SU-DHL-6 (cell line): ENCODE data around the gene ZFP36.

Experiments
- EZH2phosphoT487 ChIP-seq: fragments of 200-600 bp; sonication (generic), shearing (Covaris generic); conservative IDR thresholded peaks from 2 replicates; pipeline ENCODE4 v1.6.1; 2018; ENCODE audit warnings: mild to moderate bottlenecking, antibody characterized with exemption, low read length, moderate library complexity, mixed read lengths
- TF ChIP-seq, protein P1 (sequence below): fragments of 200-600 bp; sonication (generic); IDR thresholded peaks from one replicate; pipeline ENCODE4 v1.5.1; 2017; ENCODE audit warnings: antibody characterized with exemption, mild to moderate bottlenecking, low read length, moderate library complexity; ENCODE audit not compliant: insufficient read depth, poor library complexity, severe bottlenecking

DNA sequence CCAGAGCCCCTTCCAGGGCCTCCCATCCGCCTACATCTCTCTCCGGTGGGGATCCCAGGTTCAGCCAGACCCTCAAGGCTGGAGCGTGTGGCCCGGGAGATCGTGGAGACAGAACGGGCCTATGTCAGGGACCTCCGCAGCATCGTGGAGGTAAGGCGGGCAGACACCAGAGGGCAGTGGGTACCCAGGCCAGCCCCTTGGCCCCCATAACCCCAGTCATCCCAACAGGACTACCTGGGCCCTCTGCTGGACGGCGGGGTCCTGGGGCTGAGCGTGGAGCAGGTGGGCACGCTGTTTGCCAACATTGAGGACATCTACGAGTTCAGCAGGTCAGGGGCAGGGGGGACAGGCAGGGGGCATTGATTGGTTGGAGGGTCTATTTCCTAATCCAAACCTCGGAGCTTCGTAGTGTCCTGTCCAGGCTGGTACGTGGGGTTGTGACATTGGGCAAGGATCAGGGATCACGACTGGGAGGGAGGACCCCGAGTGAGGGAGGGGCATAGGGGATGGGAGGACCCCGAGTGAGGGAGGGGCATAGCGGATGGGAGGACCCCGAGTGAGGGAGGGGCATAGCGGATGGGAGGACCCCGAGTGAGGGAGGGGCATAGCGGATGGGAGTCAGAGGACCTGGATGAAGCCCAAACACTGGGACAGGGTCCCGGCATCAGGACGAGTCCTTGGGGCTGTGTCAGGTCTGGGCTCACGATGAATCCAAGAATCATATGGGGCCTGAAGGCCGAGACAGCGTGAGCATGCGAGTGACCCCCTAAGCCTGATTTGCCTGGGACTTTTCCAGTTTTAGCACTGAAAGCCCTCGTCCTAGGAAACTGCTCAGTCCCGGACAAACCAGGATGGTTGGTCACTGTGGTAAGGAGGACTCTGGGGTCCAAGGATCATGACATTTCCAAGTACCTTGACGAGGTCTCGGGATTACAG is 8.7 kb downstream of the ZFP36 start:
- TF ChIP-seq, protein P1, sequence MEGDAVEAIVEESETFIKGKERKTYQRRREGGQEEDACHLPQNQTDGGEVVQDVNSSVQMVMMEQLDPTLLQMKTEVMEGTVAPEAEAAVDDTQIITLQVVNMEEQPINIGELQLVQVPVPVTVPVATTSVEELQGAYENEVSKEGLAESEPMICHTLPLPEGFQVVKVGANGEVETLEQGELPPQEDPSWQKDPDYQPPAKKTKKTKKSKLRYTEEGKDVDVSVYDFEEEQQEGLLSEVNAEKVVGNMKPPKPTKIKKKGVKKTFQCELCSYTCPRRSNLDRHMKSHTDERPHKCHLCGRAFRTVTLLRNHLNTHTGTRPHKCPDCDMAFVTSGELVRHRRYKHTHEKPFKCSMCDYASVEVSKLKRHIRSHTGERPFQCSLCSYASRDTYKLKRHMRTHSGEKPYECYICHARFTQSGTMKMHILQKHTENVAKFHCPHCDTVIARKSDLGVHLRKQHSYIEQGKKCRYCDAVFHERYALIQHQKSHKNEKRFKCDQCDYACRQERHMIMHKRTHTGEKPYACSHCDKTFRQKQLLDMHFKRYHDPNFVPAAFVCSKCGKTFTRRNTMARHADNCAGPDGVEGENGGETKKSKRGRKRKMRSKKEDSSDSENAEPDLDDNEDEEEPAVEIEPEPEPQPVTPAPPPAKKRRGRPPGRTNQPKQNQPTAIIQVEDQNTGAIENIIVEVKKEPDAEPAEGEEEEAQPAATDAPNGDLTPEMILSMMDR = no peak
- TF ChIP-seq EZH2phosphoT487 = no peak
